Medulla oblongata (tissue), 1 donor: ENCODE measurements around the gene NEK6.
A peak's percentile ranks its signal among the peaks of the same experiment; 100 is the strongest.

Source experiments
- DNase-seq: peaks from one replicate; pipeline ENCODE4 v3.0.0-alpha.2; 2015; ENCODE audit errors: extremely low spot score

NEK6 gene

GRCh38 chr9:124279531-124280175 lies 21.9 kb downstream of the NEK6 start:
- no peak for DNase-seq

GRCh38 chr9:124280176-124280691 lies 22.5 kb downstream of the NEK6 start:
- peak; percentile 79 for DNase-seq

- no peak for DNase-seq
These were observed 24.2 kb downstream of the NEK6 start for GRCh38 chr9:124281931-124282371.

- DNase-seq: no peak
These were observed 24.9 kb downstream of the NEK6 start for GRCh38 chr9:124282442-124283227.

GRCh38 chr9:124283228-124283814 lies 25.6 kb downstream of the NEK6 start:
- no peak for DNase-seq

GRCh38 chr9:124284237-124284831 lies 26.6 kb downstream of the NEK6 start:
- DNase-seq: no peak

GRCh38 chr9:124284940-124285441 lies 27.2 kb downstream of the NEK6 start:
- peak; percentile 77 for DNase-seq

GRCh38 chr9:124285490-124285889 lies 27.7 kb downstream of the NEK6 start:
- no peak for DNase-seq

GRCh38 chr9:124285903-124286291 lies 28.1 kb downstream of the NEK6 start:
- peak; percentile 88 for DNase-seq

- no peak for DNase-seq
These were observed 28.7 kb downstream of the NEK6 start for GRCh38 chr9:124286292-124286931.

GRCh38 chr9:124290053-124290591 lies 32.4 kb downstream of the NEK6 start:
- no peak for DNase-seq

GRCh38 chr9:124290743-124291554 lies 33.2 kb downstream of the NEK6 start:
- no peak for DNase-seq

- DNase-seq: peak; percentile 71
These were observed 34.1 kb downstream of the NEK6 start for GRCh38 chr9:124291801-124292396.

GRCh38 chr9:124292696-124293593 lies 35.2 kb downstream of the NEK6 start:
- DNase-seq: no peak

- DNase-seq: no peak
These were observed 36.2 kb downstream of the NEK6 start for GRCh38 chr9:124293718-124294506.

GRCh38 chr9:124295159-124295794 lies 37.5 kb downstream of the NEK6 start:
- DNase-seq: peak; percentile 53

GRCh38 chr9:124296094-124296493 lies 38.3 kb downstream of the NEK6 start:
- DNase-seq: peak; percentile 62
